GM23338 (cell line): Measurements from ENCODE around the gene GLCE. TPM values are rescaled to one million over a fixed set of nuclear protein-coding genes. Genes with fewer than 3 reads are reported as not detected.

Experiments
- ATAC-seq: fragments of 200-7000 bp; cut with Tn5 transposase; 3 replicates; pipeline ENCODE4 v1.9.1; 2020
- DNase-seq: peaks from one replicate; pipeline ENCODE4 v3.0.0-alpha.2; 2015; ENCODE audit warnings: low spot score
- H2AFZ ChIP-seq: fragments of 200-600 bp; sonication (generic); 2 replicates; pipeline ENCODE4 v1.8.0; 2016; ENCODE audit warnings: antibody characterized with exemption, mild to moderate bottlenecking, moderate library complexity
- H3F3A ChIP-seq: fragments of 200-600 bp; sonication (generic); replicated peaks from 2 replicates; pipeline ENCODE4 v1.8.0; 2017; ENCODE audit warnings: antibody characterized with exemption, mixed run types, low read depth
- H3K27ac ChIP-seq: fragments of 200-600 bp; sonication (generic); 2 replicates; pipeline ENCODE4 v1.6.1; 2016; ENCODE audit warnings: low read depth
- H3K27me3 ChIP-seq: fragments of 200-600 bp; sonication (generic); 2 replicates; pipeline ENCODE4 v1.8.0; 2016; ENCODE audit warnings: mild to moderate bottlenecking, mixed run types, moderate library complexity; ENCODE audit not compliant: insufficient read depth
- H3K36me3 ChIP-seq: fragments of 200-600 bp; sonication (generic); 2 replicates; pipeline ENCODE4 v1.8.0; 2016; ENCODE audit warnings: mild to moderate bottlenecking; ENCODE audit not compliant: insufficient read depth
- H3K4me1 ChIP-seq: fragments of 200-600 bp; sonication (generic); 2 replicates; pipeline ENCODE4 v1.8.0; 2016; ENCODE audit warnings: mild to moderate bottlenecking, moderate library complexity; ENCODE audit not compliant: insufficient read depth
- H3K4me2 ChIP-seq: fragments of 200-600 bp; sonication (generic); 2 replicates; pipeline ENCODE4 v1.7.1; 2017; ENCODE audit warnings: mixed run types
- H3K4me3 ChIP-seq: fragments of 200-600 bp; sonication (generic); 2 replicates; pipeline ENCODE4 v1.6.1; 2016; ENCODE audit warnings: mixed run types
- H3K79me2 ChIP-seq: fragments of 200-600 bp; sonication (generic); replicated peaks from 2 replicates; pipeline ENCODE4 v1.8.0; 2017; ENCODE audit warnings: mild to moderate bottlenecking; ENCODE audit not compliant: insufficient read depth
- H3K9me2 ChIP-seq: fragments of 200-600 bp; sonication (generic); 2 replicates; pipeline ENCODE4 v1.8.0; 2017; ENCODE audit not compliant: insufficient read depth
- H4K20me1 ChIP-seq: fragments of 200-600 bp; sonication (generic); replicated peaks from 2 replicates; pipeline ENCODE4 v1.8.0; 2017; ENCODE audit warnings: mild to moderate bottlenecking; ENCODE audit not compliant: insufficient read depth
- H3K27ac Mint-ChIP-seq: 2 replicates; pipeline ENCODE4 v1.8.0; 2020; ENCODE audit warnings: inconsistent platforms, mild to moderate bottlenecking, moderate library complexity, mixed read lengths
- H3K27me3 Mint-ChIP-seq: 3 replicates; pipeline ENCODE4 v1.8.0; 2022; ENCODE audit warnings: low read depth, mild to moderate bottlenecking, moderate library complexity, mixed read lengths, inconsistent platforms; ENCODE audit not compliant: insufficient read depth, poor library complexity
- H3K36me3 Mint-ChIP-seq: 3 replicates; pipeline ENCODE4 v1.8.0; 2021; ENCODE audit warnings: low read depth, mild to moderate bottlenecking, inconsistent platforms, moderate library complexity, mixed read lengths
- H3K4me1 Mint-ChIP-seq: 3 replicates; pipeline ENCODE4 v1.8.0; 2020; ENCODE audit warnings: mild to moderate bottlenecking, inconsistent platforms, mixed read lengths
- H3K4me3 Mint-ChIP-seq: 3 replicates; pipeline ENCODE4 v1.8.0; 2021; ENCODE audit warnings: moderate library complexity, mild to moderate bottlenecking, inconsistent platforms, mixed read lengths
- H3K9me3 Mint-ChIP-seq: 3 replicates; pipeline ENCODE4 v1.8.0; 2020; ENCODE audit warnings: moderate library complexity, mild to moderate bottlenecking, inconsistent platforms, mixed read lengths
- ETS1 ChIP-seq: IDR thresholded peaks from 2 replicates; pipeline ENCODE4 v1.6.1; 2016; ENCODE audit warnings: antibody characterized with exemption
- JUNB ChIP-seq: IDR thresholded peaks from one replicate; pipeline ENCODE4 v1.6.1; 2016; ENCODE audit warnings: antibody characterized with exemption; ENCODE audit not compliant: unreplicated experiment
- ZNF462 ChIP-seq: fragments of 250-450 bp; sonication (Bioruptor Pico); IDR thresholded peaks from 2 replicates; pipeline ENCODE4 v1.5.0; 2020; ENCODE audit warnings: mild to moderate bottlenecking, moderate library complexity
- polyA plus RNA-seq: library from polyadenylated mRNA; unstranded; fragments of >200 nt; fragmentation: Nextera tagmentation; extraction: Ambion mirVana; gene quantifications from 2 replicates; pipeline ENCODE4 v1.2.1, GENCODE V29; 2016
- total RNA-seq: library from RNA; depleted of rRNA; stranded (reverse); fragments of >200 nt; shearing (Covaris generic); gene quantifications from 2 replicates; pipeline ENCODE4 v1.2.3, GENCODE V29; 2014
- TF ChIP-seq, protein P1 (sequence below): IDR thresholded peaks from one replicate; pipeline ENCODE4 v1.6.1; 2018; ENCODE audit warnings: antibody characterized with exemption; ENCODE audit not compliant: unreplicated experiment

The GLCE gene
- total and polyA plus RNA-seq, 2 experiments from 2014 or later: 7.5 to 15.5 TPM

DNA sequence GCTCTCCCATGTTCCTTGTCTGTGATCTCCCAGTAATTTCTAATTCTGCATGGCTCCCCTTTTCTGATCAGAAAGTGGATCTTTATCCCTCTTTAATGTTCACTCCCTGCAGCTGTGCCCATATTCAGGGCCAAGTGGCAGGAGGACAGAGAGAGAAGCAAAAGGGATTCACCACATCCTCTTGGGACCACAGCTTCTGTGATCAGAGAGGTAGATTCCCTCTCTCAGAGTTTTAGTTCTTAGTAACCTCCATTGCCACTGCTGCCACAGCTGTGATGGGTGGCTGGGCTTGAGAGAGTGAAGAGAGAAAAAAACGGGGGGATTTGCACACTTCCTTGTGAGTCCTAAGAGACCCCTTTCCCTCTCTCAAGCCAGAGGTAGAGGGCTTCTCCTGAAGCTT lies 49.2 kb downstream of the GLCE start (continued):
- no peak for TF ChIP-seq ZNF462 (CRISPR knock-in tag)
- TF ChIP-seq JUNB: no peak

DNA sequence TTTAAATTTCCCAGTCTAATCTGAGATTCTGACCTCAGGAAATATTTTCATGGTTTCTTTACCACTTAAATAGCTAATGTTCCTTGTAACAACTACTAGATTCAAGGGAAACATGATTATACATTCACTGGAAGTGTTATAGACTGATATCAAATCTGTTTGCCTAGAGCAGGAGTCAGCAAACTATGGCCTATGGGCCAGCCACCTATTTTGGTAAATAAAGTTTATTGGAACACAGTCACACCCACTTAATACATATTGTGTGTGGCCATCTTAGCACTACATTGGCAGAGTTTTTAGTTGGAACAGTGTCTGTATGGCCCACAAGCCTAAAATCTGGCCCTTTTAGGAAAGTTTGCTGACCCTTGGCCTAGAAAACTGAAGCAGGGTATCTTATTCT lies 50.1 kb downstream of the GLCE start:
- Histone ChIP-seq H3K79me2 (0 out of 2 replicates have a peak, but pooled peaks cover 8% of the 10 kb centered on the region), H4K20me1 (no peaks in the 10 kb centered on the region), H3K36me3 (no peaks in the 10 kb centered on the region), H3K27me3 (no peaks in the 10 kb centered on the region), H3K9me2 (no peaks in the 10 kb centered on the region), H3K4me2 (no peak overlapping the region), H3F3A (no peaks in the 10 kb centered on the region), H3K4me3 (no peak overlapping the region), H2AFZ (no peak overlapping the region), H3K4me1 (no peaks in the 10 kb centered on the region), H3K27ac (no peak overlapping the region)
- Mint-ChIP-seq H3K36me3 (no peaks in the 10 kb centered on the region), H3K27ac (no peak overlapping the region), H3K4me1 (no peaks in the 10 kb centered on the region; the same call in 2 of the 3 replicates), H3K9me3 (no peaks in the 10 kb centered on the region), H3K4me3 (no peak overlapping the region), H3K27me3 (peaks cover 3% of the 10 kb centered on the region)
- DNase-seq: no peak
- ATAC-seq: no peak
- TF ChIP-seq ETS1 (no peak), ZNF462 (CRISPR knock-in tag) (no peak)
- TF ChIP-seq, protein P1, sequence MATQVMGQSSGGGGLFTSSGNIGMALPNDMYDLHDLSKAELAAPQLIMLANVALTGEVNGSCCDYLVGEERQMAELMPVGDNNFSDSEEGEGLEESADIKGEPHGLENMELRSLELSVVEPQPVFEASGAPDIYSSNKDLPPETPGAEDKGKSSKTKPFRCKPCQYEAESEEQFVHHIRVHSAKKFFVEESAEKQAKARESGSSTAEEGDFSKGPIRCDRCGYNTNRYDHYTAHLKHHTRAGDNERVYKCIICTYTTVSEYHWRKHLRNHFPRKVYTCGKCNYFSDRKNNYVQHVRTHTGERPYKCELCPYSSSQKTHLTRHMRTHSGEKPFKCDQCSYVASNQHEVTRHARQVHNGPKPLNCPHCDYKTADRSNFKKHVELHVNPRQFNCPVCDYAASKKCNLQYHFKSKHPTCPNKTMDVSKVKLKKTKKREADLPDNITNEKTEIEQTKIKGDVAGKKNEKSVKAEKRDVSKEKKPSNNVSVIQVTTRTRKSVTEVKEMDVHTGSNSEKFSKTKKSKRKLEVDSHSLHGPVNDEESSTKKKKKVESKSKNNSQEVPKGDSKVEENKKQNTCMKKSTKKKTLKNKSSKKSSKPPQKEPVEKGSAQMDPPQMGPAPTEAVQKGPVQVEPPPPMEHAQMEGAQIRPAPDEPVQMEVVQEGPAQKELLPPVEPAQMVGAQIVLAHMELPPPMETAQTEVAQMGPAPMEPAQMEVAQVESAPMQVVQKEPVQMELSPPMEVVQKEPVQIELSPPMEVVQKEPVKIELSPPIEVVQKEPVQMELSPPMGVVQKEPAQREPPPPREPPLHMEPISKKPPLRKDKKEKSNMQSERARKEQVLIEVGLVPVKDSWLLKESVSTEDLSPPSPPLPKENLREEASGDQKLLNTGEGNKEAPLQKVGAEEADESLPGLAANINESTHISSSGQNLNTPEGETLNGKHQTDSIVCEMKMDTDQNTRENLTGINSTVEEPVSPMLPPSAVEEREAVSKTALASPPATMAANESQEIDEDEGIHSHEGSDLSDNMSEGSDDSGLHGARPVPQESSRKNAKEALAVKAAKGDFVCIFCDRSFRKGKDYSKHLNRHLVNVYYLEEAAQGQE: no peak
